Mucosa of stomach (tissue), 1 donor: ENCODE data around the gene LBR.

Source experiments
- H3K27me3 ChIP-seq: one replicate; pipeline ENCODE4 v1.7.0; 2013; ENCODE audit warnings: mild to moderate bottlenecking, low read length; ENCODE audit not compliant: control insufficient read depth, insufficient read depth
- H3K36me3 ChIP-seq: one replicate; pipeline ENCODE4 v1.7.0; 2013; ENCODE audit warnings: low read length; ENCODE audit not compliant: control insufficient read depth, insufficient read depth
- H3K4me1 ChIP-seq: one replicate; pipeline ENCODE4 v1.7.0; 2013; ENCODE audit warnings: mild to moderate bottlenecking, low read length; ENCODE audit not compliant: control insufficient read depth, insufficient read depth
- H3K4me3 ChIP-seq: one replicate; pipeline ENCODE4 v1.7.0; 2013; ENCODE audit warnings: low read length
- H3K9ac ChIP-seq: one replicate; pipeline ENCODE4 v1.7.0; 2013; ENCODE audit warnings: mild to moderate bottlenecking, low read length, moderate library complexity
- H3K9me3 ChIP-seq: one replicate; pipeline ENCODE4 v1.7.0; 2013; ENCODE audit warnings: mild to moderate bottlenecking, low read length, moderate library complexity; ENCODE audit not compliant: control insufficient read depth
- donor health status: Pancreatic carcinoma.

LBR gene

GRCh38 chr1:225470211-225471108, 42.6 kb upstream of the LBR start:
- H3K27me3 ChIP-seq: no peaks in the 10 kb centered on the region
- no peak overlapping the region for H3K9ac ChIP-seq
- no peak overlapping the region for H3K4me3 ChIP-seq
- H3K9me3 ChIP-seq: no peaks in the 10 kb centered on the region
- H3K4me1 ChIP-seq: peaks cover 14% of the 10 kb centered on the region
- H3K36me3 ChIP-seq: no peaks in the 10 kb centered on the region

- Histone ChIP-seq H3K4me1 (peaks cover 3% of the 10 kb centered on the region), H3K9me3 (no peaks in the 10 kb centered on the region), H3K4me3 (no peak overlapping the region), H3K36me3 (no peaks in the 10 kb centered on the region), H3K9ac (no peak overlapping the region), H3K27me3 (no peaks in the 10 kb centered on the region)
Measured at GRCh38 chr1:225469051-225469450, 41.2 kb upstream of the LBR start.

GRCh38 chr1:225468270-225469020, 40.6 kb upstream of the LBR start:
- Histone ChIP-seq H3K4me1 (peaks cover 6% of the 10 kb centered on the region), H3K9me3 (no peaks in the 10 kb centered on the region), H3K36me3 (no peaks in the 10 kb centered on the region), H3K9ac (no peak overlapping the region), H3K4me3 (no peak overlapping the region), H3K27me3 (no peaks in the 10 kb centered on the region)

DNA sequence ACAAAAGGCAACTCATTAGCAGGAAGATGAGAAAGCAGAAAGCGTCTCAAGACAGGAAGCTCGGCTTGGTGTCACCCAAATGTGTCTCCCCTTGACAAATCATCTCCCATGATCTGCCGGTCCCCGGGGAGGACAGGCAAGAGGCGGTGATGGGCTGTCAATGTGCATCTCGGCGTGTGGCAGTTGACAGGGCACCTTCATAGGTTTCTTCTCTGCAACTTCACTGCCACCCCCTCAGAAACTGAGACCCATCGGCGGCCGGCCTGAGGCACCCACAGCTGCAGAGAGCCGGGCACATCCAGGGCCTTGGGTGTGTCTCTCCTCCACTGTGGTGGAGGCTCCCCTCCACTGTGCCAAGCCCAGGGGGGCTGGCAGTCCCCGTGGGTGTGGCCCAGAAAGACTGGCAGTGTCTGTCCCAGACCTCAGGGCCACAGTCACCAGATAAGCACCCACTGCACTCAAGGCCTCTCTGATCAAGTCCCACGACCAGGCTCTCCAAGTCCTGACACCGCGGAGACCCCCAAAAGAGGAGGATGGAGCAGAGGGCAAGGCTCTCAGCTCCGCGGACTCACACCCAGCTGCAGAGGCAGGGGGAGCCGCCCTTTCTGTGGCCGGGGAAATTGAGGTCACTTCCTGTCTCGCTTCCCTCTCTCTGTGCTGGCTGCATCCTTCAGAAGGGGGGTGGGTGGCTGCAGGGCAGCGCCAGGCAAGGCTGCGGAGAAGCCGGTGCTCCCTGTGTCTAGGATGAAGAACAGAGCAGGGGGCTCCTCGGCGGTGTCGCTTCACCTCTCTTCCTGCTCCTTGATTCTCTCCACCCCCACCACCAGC, 39.6 kb upstream of the LBR start:
- Histone ChIP-seq H3K4me3 (no peak overlapping the region), H3K27me3 (no peaks in the 10 kb centered on the region), H3K4me1 (peaks cover 16% of the 10 kb centered on the region), H3K36me3 (no peaks in the 10 kb centered on the region), H3K9me3 (no peaks in the 10 kb centered on the region), H3K9ac (peak overlapping the region; percentile 47)

DNA sequence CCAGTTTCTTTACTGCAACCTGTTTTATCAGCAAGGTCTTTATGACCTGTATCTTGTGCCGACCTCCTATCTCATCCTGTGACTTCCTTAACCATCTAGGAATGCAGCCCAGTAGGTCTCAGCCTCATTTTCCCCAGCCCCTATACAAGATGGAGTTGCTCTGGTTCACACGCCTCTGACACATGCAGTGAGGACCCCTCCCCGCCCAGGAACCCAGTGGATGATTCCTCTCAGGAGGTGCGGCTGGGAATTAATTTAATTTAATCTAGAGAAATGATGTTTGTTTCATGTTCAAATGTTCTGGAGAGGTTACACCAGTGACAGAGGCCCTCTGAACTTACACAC, 39.0 kb upstream of the LBR start:
- Histone ChIP-seq H3K9me3 (no peaks in the 10 kb centered on the region), H3K27me3 (no peaks in the 10 kb centered on the region), H3K4me3 (no peak overlapping the region), H3K36me3 (no peaks in the 10 kb centered on the region), H3K4me1 (peaks cover 16% of the 10 kb centered on the region), H3K9ac (no peak overlapping the region)

GRCh38 chr1:225465793-225466517, 38.1 kb upstream of the LBR start:
- Histone ChIP-seq H3K9ac (no peak overlapping the region), H3K36me3 (no peaks in the 10 kb centered on the region), H3K27me3 (no peaks in the 10 kb centered on the region), H3K4me1 (peaks cover 16% of the 10 kb centered on the region), H3K9me3 (no peaks in the 10 kb centered on the region), H3K4me3 (no peak overlapping the region)

GRCh38 chr1:225464851-225465792, 37.3 kb upstream of the LBR start:
- Histone ChIP-seq H3K9me3 (no peaks in the 10 kb centered on the region), H3K4me1 (peaks cover 16% of the 10 kb centered on the region), H3K27me3 (no peaks in the 10 kb centered on the region), H3K36me3 (no peaks in the 10 kb centered on the region), H3K4me3 (no peak overlapping the region), H3K9ac (no peak overlapping the region)

GRCh38 chr1:225462714-225463574, 35.1 kb upstream of the LBR start:
- Histone ChIP-seq H3K36me3 (no peaks in the 10 kb centered on the region), H3K4me3 (no peak overlapping the region), H3K4me1 (peaks cover 16% of the 10 kb centered on the region), H3K27me3 (no peaks in the 10 kb centered on the region), H3K9ac (no peak overlapping the region), H3K9me3 (no peaks in the 10 kb centered on the region)

- Histone ChIP-seq H3K9ac (no peak overlapping the region), H3K4me3 (no peak overlapping the region), H3K27me3 (no peaks in the 10 kb centered on the region), H3K9me3 (no peaks in the 10 kb centered on the region), H3K36me3 (no peaks in the 10 kb centered on the region), H3K4me1 (peaks cover 14% of the 10 kb centered on the region)
Measured at GRCh38 chr1:225462429-225462713, 34.5 kb upstream of the LBR start.

- no peaks in the 10 kb centered on the region for H3K36me3 ChIP-seq
- H3K4me1 ChIP-seq: peaks cover 12% of the 10 kb centered on the region
- no peaks in the 10 kb centered on the region for H3K27me3 ChIP-seq
- no peak overlapping the region for H3K4me3 ChIP-seq
- H3K9me3 ChIP-seq: no peaks in the 10 kb centered on the region
- no peak overlapping the region for H3K9ac ChIP-seq
Measured at GRCh38 chr1:225461533-225462428, 33.9 kb upstream of the LBR start.
